DMS153 treated with DMSO at 0.1 percent for 48 hours (cell line): ENCODE results near the gene ZDHHC18.
"Not testable (repeated sequence)": the region's sequence is repeated elsewhere in the genome, so short reads cannot be mapped to it uniquely, and the experiment has no call there.

Source experiments
- DNase-seq: peaks from one replicate; lab custom pipeline; 2025; ENCODE audit not compliant: unreplicated experiment; lab: John Stamatoyannopoulos, UW

ZDHHC18 gene

DNA sequence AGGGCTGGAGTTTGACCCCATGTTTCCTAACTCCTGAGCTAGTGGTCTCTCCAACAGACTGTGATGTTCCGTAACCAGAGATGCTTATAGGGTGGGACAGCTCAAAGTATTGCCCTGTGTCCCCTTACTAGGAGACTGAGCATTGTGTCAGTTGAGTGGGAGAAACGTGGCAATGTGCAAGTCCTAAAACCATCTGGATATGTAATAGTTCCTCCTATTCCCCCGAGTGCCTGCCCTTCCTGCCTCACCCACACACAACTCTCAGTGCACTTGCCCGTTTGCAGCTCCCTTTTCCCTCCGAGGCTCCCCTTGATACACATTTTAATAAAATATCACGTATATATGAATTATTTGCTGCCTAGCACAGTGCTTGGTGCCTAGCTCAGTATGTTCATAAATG, 35.3 kb upstream of the ZDHHC18 start:
- no peak for DNase-seq

DNA sequence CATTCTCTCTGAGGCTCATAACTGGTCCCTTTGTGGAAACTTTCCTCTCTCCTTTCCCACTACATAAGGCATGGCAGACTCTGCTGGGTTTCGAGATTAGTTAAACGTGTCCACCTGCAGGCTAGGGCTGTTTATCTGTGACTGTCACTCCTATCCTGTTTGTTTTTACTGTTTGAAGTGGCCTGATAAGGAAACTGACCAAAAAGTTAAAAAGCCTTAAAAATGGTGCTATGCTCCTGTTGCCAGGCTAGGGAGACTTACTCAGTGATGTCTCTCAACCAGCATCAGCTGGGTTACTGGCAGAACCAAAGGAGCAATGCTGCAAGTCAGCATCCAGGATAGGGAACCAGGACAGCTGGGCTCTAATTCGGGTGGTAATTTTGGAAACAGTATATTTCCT, 34.9 kb upstream of the ZDHHC18 start:
- DNase-seq, result no peak

DNA sequence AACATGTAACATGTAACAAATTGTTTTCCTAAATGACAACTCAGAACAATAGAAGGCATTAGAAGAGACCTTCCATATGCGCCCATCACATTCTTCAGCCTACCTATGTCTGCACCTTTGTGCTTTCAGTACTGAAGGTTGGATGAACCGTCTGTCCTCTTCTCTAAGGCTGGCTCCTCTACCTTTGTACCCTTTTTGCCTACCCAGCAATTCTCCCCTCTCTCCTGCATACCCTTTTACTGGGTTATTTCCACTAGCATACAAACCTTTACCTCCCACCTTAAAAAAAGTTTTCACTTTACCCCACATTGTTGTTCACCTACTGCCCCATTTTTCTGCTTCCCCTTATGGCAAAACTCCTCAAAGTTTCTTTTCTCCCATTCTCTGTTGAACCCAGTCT, 33.6 kb upstream of the ZDHHC18 start:
- DNase-seq, result no peak

DNA sequence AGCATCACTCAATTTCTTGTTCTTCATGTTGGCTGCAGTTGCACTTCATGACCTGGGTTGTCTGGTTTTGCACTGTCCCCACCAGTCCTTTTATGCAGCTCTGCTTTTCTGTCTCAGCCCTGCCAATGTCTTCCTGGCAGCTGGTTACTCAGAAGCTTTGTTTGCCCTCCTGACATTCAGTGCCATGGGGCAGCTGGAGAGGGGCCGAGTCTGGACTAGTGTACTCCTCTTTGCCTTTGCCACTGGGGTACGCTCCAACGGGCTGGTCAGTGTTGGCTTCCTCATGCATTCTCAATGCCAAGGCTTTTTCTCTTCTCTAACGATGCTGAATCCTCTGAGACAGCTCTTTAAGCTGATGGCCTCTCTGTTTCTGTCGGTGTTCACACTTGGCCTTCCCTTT, 32.1 kb upstream of the ZDHHC18 start:
- no peak for DNase-seq

DNA sequence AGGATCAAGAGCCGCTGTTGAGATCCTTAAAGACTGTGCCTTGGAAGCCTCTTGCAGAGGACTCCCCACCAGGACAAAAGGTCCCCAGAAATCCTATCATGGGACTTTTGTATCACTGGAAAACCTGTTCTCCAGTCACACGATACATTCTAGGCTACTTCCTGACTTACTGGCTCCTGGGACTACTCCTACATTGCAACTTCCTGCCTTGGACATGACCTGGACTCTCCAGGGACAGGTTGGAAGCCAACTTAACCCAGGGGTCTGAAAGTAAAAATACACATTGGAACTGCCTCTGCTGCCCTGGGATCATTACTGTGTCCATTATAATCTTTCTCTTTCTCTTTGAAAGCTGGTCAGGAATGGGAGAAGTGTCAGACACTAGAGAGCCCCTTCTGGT, 28.9 kb upstream of the ZDHHC18 start:
- no peak for DNase-seq

GRCh38 chr1:26799479-26800142, 26.9 kb upstream of the ZDHHC18 start:
- no peak for DNase-seq

DNA sequence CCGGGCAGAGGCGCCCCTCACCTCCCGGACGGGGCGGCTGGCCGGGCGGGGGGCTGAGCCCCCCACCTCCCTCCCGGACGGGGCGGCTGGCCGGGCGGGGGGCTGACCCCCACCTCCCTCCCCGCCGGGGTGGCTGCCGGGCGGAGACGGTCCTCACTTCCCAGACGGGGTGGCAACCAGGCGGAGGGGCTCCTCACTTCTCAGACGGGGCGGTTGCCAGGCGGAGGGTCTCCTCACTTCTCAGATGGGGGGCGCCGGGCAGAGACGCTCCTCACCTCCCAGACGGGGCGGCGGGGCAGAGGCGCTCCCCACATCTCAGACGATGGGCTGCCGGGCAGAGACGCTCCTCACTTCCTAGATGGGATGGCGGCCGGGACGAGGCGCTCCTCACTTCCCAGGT, 22.6 kb upstream of the ZDHHC18 start:
- DNase-seq, result not testable (repeated sequence)

DNA sequence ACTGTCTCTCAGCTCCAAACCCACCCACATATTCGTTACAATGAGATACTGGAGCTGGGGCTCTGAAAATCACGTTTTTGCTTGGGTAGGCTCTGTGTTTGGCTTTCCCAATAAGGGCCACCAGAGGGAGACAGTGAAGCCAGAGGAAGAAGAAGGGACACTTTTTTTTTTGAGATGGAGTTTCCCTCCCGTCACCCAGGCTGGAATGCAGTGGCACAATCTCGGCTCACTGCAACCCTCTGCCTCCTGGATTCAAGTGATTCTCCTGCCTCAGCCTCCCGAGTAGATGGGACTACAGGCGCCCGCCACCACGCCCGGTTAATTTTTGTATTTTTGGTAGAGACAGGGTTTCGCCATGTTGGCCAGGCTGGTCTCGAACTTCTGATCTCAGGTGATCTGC, 16.4 kb upstream of the ZDHHC18 start:
- DNase-seq, result peak; percentile 37

DNA sequence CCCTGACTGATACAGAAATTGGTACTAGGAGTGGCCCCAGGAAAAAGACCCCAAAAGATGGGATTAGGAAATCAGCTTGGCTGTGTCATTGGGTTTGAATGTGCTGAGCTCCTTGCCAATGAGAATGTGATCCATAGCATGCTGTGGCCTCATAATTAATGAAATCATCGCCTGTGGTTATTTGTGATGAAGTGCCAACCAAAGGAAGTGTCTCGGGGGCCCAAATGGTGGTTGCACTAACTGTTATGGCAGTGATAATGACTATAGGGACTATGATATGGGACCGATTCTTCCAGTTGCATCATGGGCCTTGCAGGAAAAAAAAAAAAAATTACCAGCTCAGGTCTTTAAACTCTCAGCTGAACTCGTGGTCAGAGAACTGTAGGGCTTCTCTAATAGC, 15.4 kb upstream of the ZDHHC18 start:
- DNase-seq, result no peak

DNA sequence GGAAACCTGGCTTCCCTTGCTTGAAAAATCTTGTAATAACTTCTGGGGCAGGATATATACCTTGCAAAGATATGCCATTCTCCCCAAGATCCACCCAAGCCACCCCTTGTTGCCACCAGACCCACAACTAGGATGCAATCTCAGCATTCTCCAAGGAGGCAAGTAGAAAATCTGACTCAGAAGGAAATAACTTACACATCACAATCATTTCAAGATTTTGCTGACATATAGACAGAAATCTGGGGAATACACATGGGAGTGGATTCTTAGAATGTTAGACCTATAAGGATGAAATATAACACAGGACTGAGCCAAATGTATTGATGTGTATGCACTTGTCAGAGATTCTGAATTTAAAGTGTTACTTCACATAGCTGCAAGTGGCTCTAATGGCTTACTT, 14.8 kb upstream of the ZDHHC18 start:
- no peak for DNase-seq

DNA sequence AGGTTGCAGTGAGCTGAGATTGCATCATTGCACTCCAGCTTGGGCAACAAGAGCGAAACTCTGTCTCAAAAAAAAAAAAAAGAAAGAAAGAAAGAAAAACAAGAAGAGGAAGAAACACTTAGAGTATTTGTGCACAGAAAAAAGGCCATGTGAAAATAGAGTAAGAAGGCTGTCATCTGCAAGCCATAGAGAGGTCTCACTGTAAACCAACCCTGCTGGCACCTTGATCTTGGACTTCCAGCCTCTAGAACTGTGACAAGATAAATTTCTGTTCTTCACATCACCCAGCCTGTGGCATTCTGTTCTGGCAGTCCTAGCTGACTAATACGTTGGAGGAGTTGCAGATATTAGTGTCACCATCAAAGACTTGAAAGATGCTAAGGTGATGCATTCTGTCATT, 12.1 kb upstream of the ZDHHC18 start:
- DNase-seq, result no peak

GRCh38 chr1:26814893-26815292, 11.6 kb upstream of the ZDHHC18 start:
- DNase-seq, result no peak

GRCh38 chr1:26820784-26821269, 5.7 kb upstream of the ZDHHC18 start:
- DNase-seq, result no peak

- no peak for DNase-seq
Observed at GRCh38 chr1:26822737-26823395, 3.6 kb upstream of the ZDHHC18 start.

- no peak for DNase-seq
Observed at GRCh38 chr1:26824731-26825130, 1.8 kb upstream of the ZDHHC18 start.

- DNase-seq, result no peak
Observed at GRCh38 chr1:26827106-26827604, 667 bp downstream of the ZDHHC18 start.

DNA sequence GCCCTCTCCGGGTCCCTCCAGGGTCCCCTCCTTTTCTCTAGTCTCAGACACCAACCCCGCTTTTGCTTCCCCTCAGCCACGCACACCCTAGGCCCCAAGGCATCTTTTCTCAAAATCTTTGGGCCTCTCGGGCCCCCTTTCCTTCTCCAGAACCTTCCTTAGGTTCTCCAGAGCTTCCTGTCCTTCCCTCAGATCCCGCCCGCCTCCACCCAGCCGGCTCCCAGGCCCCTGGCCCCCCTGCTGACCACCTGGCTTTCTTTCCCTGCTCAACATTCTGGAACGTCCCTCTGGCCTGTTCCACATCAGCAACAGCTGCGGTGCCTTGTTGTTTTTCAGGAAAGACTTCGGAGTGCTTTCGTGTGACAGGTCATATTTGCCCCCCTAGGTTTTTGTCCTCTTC, 1.2 kb downstream of the ZDHHC18 start:
- DNase-seq, result no peak

DNA sequence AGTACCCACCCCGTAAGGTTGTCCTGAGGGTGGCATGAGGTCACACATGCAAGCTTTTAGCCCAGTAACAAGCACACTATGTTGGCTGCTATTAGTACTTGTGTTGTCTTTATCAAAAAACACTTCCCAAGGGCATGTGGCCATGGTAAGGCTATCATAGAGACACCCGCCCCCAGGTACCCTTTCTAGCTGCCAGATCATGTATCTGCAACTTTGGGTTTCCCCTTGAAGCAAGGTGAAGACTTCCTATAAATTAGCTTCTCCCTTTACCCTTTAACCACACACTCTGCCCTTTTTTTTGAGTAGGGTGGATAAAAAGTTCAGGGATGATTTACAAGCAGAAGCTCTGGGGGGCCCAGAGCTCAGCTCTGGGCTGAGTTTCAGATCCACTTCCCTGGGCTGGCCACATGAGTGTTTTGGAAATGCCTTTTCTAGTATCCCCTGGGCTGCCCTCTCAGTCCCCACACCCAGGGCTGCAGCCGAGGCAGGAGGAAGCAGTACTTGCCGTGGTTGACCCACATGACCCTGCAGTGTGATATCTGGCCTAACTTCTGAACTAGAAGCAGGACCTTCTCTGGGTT, 2.0 kb downstream of the ZDHHC18 start:
- DNase-seq, result no peak

- DNase-seq, result no peak
Observed at GRCh38 chr1:26829184-26829911, 2.9 kb downstream of the ZDHHC18 start.

DNA sequence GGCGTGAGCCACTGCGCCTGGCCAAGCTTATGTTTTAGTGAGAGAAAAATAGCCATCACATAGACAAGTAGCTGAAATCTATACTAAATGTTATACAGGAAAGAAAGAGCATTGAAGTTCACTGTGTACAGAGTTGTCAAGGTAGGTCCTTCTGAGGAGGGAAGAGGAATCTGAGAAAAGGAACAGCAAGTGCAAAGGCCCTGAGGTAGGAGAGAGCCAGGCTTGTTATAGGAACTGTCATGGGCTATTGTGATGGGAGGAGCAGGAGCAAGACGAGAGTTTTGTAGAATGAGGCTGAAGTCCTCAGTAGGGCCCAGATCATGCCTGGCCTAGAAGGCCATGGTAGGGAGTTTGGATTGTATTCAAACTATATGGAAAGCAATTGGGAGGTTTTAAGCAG, 4.6 kb downstream of the ZDHHC18 start:
- DNase-seq, result no peak

GRCh38 chr1:26831546-26832248, 5.2 kb downstream of the ZDHHC18 start:
- DNase-seq, result no peak
